ENCODE measurements around the gene NARF. TPM values are rescaled to one million over a fixed set of nuclear protein-coding genes. Genes with fewer than 3 reads are reported as not detected.
"Not testable (repeated sequence)": the region's sequence is repeated elsewhere in the genome, so short reads cannot be mapped to it uniquely, and the experiment has no call there.

NARF gene
- total RNA-seq, 3 donors from 2014 or later, result 49.7 to 56.0 (median 55.9) TPM

DNA sequence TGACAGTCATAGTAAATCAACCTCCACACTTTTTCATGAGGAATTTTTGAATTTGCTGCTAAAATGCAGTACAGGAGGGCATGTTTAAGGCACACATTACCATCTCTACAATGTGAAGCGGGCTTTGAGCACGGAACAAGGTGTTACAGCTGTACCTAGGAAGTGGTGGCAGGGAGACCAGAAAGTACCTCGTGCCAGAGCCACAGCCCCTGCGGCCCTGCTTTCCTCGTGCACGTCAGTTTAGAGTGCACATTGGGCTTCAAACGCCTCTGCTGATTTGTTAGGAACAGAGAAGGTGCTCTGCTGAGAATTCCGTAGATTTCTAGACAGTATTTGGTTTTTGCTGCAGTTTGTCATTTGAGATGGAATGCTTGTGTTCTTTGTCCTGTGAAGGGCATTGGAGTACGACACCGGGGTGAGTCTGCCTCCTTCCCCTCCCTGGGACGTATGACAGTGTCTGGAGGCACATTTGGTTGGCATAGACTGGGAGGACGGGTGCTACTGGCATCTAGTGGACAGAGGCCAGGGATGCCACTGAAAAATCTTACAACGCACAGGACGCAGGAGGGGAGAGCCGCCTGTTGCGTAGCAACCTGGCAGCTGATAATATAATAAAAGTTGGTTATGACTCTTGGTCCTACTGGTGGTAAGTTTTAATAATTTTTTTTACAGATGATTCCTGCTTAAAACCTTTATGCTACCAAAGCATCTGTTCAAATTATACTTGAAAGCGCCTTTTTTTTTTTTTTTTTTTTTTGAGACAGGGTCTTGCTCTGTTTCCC lies 70.1 kb downstream of the NARF start:
- Histone ChIP-seq H3K4me1 (ENCODE audit: low read depth) (peaks cover 30% of the 10 kb centered on the region), H3K36me3 (ENCODE audit: low read depth) (no peaks in the 10 kb centered on the region), H3K4me3 (no peak overlapping the region), H3K9me3 (no peaks in the 10 kb centered on the region)
- TF ChIP-seq, protein P1, sequence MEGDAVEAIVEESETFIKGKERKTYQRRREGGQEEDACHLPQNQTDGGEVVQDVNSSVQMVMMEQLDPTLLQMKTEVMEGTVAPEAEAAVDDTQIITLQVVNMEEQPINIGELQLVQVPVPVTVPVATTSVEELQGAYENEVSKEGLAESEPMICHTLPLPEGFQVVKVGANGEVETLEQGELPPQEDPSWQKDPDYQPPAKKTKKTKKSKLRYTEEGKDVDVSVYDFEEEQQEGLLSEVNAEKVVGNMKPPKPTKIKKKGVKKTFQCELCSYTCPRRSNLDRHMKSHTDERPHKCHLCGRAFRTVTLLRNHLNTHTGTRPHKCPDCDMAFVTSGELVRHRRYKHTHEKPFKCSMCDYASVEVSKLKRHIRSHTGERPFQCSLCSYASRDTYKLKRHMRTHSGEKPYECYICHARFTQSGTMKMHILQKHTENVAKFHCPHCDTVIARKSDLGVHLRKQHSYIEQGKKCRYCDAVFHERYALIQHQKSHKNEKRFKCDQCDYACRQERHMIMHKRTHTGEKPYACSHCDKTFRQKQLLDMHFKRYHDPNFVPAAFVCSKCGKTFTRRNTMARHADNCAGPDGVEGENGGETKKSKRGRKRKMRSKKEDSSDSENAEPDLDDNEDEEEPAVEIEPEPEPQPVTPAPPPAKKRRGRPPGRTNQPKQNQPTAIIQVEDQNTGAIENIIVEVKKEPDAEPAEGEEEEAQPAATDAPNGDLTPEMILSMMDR (IDR thresholded peaks at IDR 0.05), result peak; percentile 14
- ATAC-seq (peak; percentile 97), DNase-seq (peak in 2 of 3 donors; percentile 66 to 67)
- intact Hi-C loops (cut with DNase I, micrococcal nuclease), result no loop called here

DNA sequence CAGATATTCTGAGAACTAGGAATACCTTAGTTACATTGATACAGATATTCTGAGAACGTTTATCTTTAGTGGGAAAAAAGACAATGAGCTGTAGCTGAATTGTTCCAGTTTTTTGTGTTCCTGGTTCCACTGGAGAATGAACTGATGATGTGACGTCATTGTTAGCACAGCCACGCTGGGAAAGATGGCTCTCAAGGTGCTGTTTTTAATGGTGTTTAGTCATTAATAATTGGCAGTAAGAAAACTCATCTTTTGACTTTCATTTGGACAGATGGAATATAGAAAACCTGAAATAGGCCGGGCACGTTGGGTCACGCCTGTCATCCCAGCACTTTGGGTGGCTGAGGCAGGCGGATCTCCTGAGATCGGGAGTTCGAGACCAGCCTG lies 71.4 kb downstream of the NARF start:
- H3K4me3 ChIP-seq, result no peak overlapping the region
- intact Hi-C loops (cut with DNase I, micrococcal nuclease), result no loop called here
- H3K9me3 ChIP-seq, result no peaks in the 10 kb centered on the region
- ATAC-seq, result no peak
- H3K36me3 ChIP-seq (ENCODE audit: low read depth), result no peaks in the 10 kb centered on the region
- no peak for DNase-seq
- peaks cover 28% of the 10 kb centered on the region for H3K4me1 ChIP-seq (ENCODE audit: low read depth)
- TF ChIP-seq, protein P1 (IDR thresholded peaks at IDR 0.05), result no peak

DNA sequence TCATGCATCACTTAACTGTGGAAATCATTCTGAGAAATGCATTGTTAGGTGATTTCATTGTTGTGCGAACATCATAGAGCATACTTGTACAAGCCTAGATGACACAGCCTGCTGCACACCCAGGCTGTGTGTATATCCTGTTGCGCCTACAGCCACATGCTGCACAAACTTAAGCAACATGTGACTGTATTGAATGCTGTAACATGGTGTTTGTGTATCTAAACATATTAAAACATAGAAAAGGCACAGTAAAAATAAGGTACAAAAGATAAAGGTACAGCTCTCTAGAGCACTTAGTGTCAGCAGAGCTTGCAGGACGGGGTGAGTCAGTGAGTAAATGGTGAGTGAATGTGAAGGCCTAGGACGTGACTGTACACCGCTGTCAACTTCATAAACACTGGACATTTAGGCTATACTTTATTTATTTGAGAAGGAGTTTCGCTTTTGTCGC lies 72.9 kb downstream of the NARF start:
- intact Hi-C loops (cut with DNase I, micrococcal nuclease), result no loop called here
- H3K9me3 ChIP-seq, result no peaks in the 10 kb centered on the region
- no peaks in the 10 kb centered on the region for H3K36me3 ChIP-seq (ENCODE audit: low read depth)
- ATAC-seq (no peak), DNase-seq (no peak)
- H3K4me3 ChIP-seq, result no peak overlapping the region
- TF ChIP-seq, protein P1 (IDR thresholded peaks at IDR 0.05), result no peak
- peaks cover 39% of the 10 kb centered on the region for H3K4me1 ChIP-seq (ENCODE audit: low read depth)

DNA sequence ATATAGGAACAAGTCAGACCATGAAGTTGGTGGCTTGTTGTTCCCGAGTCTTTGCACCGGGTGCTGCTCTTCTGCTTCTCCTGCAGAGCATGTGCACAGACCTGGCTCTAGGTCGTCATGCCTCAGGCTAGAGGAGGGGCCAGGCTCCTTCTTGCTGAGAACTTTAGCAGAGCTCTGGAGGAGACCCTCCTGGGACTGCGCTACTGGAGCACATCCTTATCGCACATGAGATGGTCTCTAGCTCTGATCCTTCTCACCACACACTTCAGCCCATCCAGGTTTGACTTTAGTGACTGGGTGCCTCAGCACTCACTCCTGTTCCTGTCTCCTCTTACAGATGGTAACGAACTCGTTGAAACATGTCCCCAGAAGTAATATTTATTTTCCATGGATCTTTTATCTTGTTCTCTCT lies 75.9 kb downstream of the NARF start:
- intact Hi-C loops (cut with DNase I, micrococcal nuclease), result no loop called here
- DNase-seq (no peak), ATAC-seq (no peak)
- no peak overlapping the region for H3K4me3 ChIP-seq
- no peaks in the 10 kb centered on the region for H3K36me3 ChIP-seq (ENCODE audit: low read depth)
- peaks cover 48% of the 10 kb centered on the region for H3K4me1 ChIP-seq (ENCODE audit: low read depth)
- H3K9me3 ChIP-seq, result no peaks in the 10 kb centered on the region
- TF ChIP-seq, protein P1 (IDR thresholded peaks at IDR 0.05), result no peak

DNA sequence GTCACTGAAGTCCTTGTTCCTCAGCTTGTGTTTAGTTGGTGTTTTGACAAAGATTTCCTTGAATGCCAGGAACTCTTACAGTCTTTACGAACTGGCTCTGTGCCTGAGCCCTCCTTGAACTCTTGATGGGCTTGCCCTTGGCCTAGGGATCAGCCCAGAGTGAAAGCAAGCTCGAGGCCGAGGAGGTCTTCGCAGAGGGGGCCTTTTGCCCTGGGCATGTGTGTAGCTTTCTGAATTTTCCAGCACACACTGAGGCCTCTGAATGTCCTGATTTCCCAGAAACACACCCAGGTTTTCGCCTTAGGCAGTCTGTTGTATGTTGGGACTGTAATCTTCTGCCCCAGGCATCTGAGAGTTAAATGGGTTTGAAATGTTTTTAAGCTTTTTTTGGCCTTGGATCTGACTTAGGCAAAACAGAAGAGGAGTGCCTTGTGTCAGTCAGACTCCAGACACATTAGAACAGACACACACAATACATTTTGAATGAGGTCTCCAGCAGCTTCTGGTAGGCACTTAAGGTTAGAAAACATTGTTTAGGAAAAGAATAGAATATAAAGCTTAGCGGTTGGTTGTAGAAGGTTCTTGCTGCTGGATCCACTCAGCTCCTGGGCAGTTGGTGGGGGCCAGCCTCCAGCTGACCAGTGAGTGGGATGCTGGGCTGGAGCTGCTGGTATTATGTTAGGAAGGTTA lies 78.1 kb downstream of the NARF start:
- H3K9me3 ChIP-seq, result no peaks in the 10 kb centered on the region
- intact Hi-C loops (cut with DNase I, micrococcal nuclease), result no loop called here
- ATAC-seq (peak; percentile 67), DNase-seq (peak in 1 of 3 donors; percentile 55)
- no peaks in the 10 kb centered on the region for H3K36me3 ChIP-seq (ENCODE audit: low read depth)
- peaks cover 45% of the 10 kb centered on the region for H3K4me1 ChIP-seq (ENCODE audit: low read depth)
- TF ChIP-seq, protein P1 (IDR thresholded peaks at IDR 0.05), result no peak
- H3K4me3 ChIP-seq, result no peak overlapping the region

DNA sequence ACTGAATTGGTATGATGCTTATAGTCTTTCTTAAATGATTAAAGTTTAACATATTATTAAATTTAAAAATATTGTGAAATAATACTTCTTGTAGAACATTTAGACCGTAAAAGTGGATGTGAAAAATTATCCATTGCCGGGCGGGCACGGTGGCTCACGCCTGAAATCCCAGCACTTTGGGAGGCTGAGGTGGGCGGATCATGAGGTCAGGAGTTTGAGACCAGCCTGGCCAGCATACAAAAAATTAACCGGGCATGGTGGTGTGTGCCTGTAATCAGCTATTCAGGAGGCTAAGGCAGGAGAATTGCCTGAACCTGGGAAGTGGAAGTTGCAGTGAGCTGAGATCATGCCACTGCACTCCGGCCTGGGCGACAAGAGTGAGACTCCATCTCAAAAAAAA lies 78.7 kb downstream of the NARF start:
- H3K36me3 ChIP-seq (ENCODE audit: low read depth); H3K4me3 ChIP-seq; H3K9me3 ChIP-seq; intact Hi-C loops (cut with DNase I, micrococcal nuclease); DNase-seq; ATAC-seq: not testable (repeated sequence)
- peaks cover 44% of the 10 kb centered on the region for H3K4me1 ChIP-seq (ENCODE audit: low read depth)

DNA sequence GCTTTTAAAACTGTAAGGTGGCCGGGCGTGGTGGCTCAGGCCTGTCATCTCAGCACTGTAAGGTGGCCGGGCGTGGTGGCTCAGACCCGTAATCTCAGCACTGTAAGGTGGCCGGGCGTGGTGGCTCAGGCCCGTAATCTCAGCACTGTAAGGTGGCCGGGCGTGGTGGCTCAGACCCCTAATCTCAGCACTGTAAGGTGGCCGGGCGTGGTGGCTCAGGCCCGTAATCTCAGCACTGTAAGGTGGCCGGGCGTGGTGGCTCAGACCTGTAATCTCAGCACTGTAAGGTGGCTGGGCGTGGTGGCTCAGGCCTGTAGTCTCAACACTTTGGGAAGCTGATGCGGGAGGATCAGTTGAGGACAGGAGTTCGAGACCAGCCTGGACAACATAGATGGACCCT lies 80.5 kb downstream of the NARF start:
- ATAC-seq; intact Hi-C loops (cut with DNase I, micrococcal nuclease); H3K9me3 ChIP-seq; H3K4me3 ChIP-seq; H3K36me3 ChIP-seq (ENCODE audit: low read depth): not testable (repeated sequence)
- DNase-seq, result peak in 2 of 3 donors; percentile 61 to 71
- peaks cover 39% of the 10 kb centered on the region for H3K4me1 ChIP-seq (ENCODE audit: low read depth)

Data from mucosa of descending colon (tissue), 3 donors.